BJ (cell line): ENCODE results near the gene TNP2. TPM values are rescaled to one million over a fixed set of nuclear protein-coding genes. Genes with fewer than 3 reads are reported as not detected.

Experiments
- CTCF ChIA-PET: fragments of 350-600 bp; formaldehyde crosslinking; extraction: SDS; loops from one replicate; lab custom pipeline; 2021; ENCODE audit warnings: antibody characterized with exemption, inconsistent platforms; lab: Yijun Ruan, JAX
- POLR2A ChIA-PET: fragments of 300-600 bp; sonication (Branson Sonifier 250); formaldehyde crosslinking; extraction: SDS; loops from one replicate; lab custom pipeline; 2021; ENCODE audit warnings: antibody characterized with exemption; lab: Charles Lee
- DNase-seq: peaks from one replicate; pipeline ENCODE4 v3.0.0-alpha.2; 2011; ENCODE audit warnings: low read depth
- H3K27me3 ChIP-seq: 2 replicates; pipeline ENCODE4 v1.6.0; 2011; ENCODE audit warnings: low read length; ENCODE audit not compliant: control insufficient read depth, insufficient read depth
- H3K36me3 ChIP-seq: 2 replicates; pipeline ENCODE4 v1.5.1; 2011; ENCODE audit warnings: low read length; ENCODE audit not compliant: control insufficient read depth, insufficient read depth
- H3K4me3 ChIP-seq: 2 replicates; pipeline ENCODE4 v1.5.1; 2011; ENCODE audit warnings: low read depth, mild to moderate bottlenecking, control low read depth, low read length
- CTCF ChIP-seq: IDR thresholded peaks from 2 replicates; pipeline ENCODE4 v1.5.1; 2011; ENCODE audit warnings: low read depth, mild to moderate bottlenecking, control low read depth, inconsistent platforms, low read length, moderate library complexity; ENCODE audit not compliant: insufficient read depth
- polyA plus RNA-seq: library from polyadenylated mRNA; depleted of rRNA; stranded (reverse); fragments of >200 nt; gene quantifications from 2 replicates; pipeline ENCODE4 v1.2.3, GENCODE V29; 2011

The TNP2 gene
- polyA plus RNA-seq, 1 experiment = not detected

DNA sequence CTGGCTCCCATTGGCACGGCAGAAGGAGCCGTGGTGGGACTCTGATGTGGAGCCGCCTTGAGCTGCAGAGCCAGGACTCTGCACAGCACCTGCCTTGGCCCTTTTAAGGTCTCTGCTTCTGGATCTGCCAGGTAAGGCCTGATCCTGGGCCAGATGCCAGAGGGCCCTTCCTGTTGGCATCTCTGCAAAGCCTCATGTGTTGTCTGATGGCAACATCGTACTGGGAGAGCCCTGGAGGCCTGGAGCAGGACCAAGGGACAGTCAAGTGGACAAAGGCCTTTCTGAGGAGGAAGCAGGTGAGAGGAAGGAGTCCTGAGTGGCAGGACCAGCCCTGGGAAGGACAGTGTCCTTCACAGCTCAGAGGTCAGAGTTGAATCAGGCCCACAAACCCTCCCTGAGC is 39.2 kb downstream of the TNP2 start:
- Histone ChIP-seq H3K36me3 (no peaks in the 10 kb centered on the region), H3K4me3 (no peak overlapping the region), H3K27me3 (no peaks in the 10 kb centered on the region; the same call in 1 of the 2 replicates)
- POLR2A ChIA-PET = no interaction called here
- no peak for TF ChIP-seq CTCF
- DNase-seq = no peak
- CTCF ChIA-PET = no interaction called here

- no peak for TF ChIP-seq CTCF
- DNase-seq = no peak
- POLR2A ChIA-PET = no interaction called here
- no peak overlapping the region for H3K4me3 ChIP-seq
- CTCF ChIA-PET = interaction anchor here (1.2 kb wide), 1 partner anchor 11 kb away, joined by 5 read pairs; no protein-coding TSS in a partner anchor
- H3K27me3 ChIP-seq = no peaks in the 10 kb centered on the region; the same call in 1 of the 2 replicates
- no peaks in the 10 kb centered on the region for H3K36me3 ChIP-seq
Observed at GRCh38 chr16:11229432-11229831, 39.7 kb downstream of the TNP2 start.

- no peaks in the 10 kb centered on the region for H3K36me3 ChIP-seq
- no peaks in the 10 kb centered on the region; the same call in 1 of the 2 replicates for H3K27me3 ChIP-seq
- CTCF ChIA-PET = no interaction called here
- POLR2A ChIA-PET = no interaction called here
- no peak for DNase-seq
- no peak for TF ChIP-seq CTCF
- no peak overlapping the region for H3K4me3 ChIP-seq
Observed at GRCh38 chr16:11225677-11226549, 43.2 kb downstream of the TNP2 start.

DNA sequence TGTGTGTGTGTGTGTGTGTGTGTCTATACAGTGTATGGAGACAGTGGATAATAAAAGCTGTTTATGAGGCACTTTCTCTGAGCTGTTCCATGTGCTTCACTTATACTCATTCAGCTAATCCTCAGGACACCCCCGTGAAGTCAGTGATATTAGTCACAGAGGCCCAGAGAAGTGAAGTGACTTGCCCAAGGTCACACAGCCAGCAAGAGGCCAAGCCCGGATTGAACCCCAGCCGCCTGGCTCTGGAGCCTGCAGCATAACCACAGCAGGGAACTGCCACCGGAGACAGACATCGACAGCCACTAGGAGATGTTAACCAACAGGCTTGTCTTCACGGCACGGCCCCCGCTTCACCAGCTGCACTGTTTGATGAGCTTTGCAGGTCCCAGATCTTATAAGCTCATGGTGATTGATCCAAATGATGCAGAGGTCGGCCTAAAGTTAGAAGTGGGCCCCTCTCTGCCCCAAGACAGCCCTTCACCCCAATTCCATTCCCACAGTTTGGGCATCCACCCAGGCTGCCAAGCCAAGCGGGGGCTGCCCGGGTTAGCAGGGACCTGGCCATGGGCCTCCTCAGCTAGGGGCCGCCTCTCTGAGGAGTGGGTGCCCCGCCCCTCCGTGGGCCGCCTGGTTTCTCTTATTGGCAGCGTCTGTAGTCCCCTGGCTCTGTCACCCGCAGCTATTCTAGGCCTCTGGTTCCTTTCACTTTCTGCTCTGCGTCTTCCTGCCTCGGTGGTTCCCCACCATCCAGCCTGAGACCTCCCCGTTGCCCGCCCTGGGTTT is 44.0 kb downstream of the TNP2 start:
- Histone ChIP-seq H3K36me3 (no peaks in the 10 kb centered on the region), H3K27me3 (peaks cover under 1% of the 10 kb centered on the region), H3K4me3 (no peak overlapping the region)
- ChIA-PET POLR2A (no interaction called here), CTCF (no interaction called here)
- no peak for TF ChIP-seq CTCF
- no peak for DNase-seq
